HepG2 (cell line): ENCODE measurements around the gene PFKFB4. TPM values are rescaled to one million over a fixed set of nuclear protein-coding genes. Genes with fewer than 3 reads are reported as not detected.

ENCODE experiments used
- ATAC-seq: fragments of 200-7000 bp; cut with Tn5 transposase; 3 replicates; pipeline ENCODE4 v1.9.1; 2020; ENCODE audit warnings: mild to moderate bottlenecking, moderate library complexity
- BruUV-seq: library from RNA; stranded (reverse); fragments of 400-500 nt; replicated peaks from 2 replicates; lab custom pipeline; 2021; lab: Mats Ljungman, UMichigan
- CTCF ChIA-PET: fragments of 300-600 bp; formaldehyde crosslinking; extraction: SDS; loops from one replicate; lab custom pipeline; 2021; ENCODE audit warnings: low total read pairs, inconsistent platforms, low intra/inter-chr PET ratio; lab: Yijun Ruan, JAX
- POLR2A ChIA-PET: fragments of 350-600 bp; sonication (Branson Sonifier 250); formaldehyde crosslinking; loops from one replicate; lab custom pipeline; 2020; ENCODE audit warnings: antibody characterized with exemption, inconsistent platforms; lab: Yijun Ruan, JAX
- DNase-seq: peaks from one replicate; pipeline ENCODE4 v3.0.0-alpha.2; 2015; ENCODE audit warnings: low spot score
- FAIRE-seq: peaks from 3 replicates; lab custom pipeline; 2011; peaks lifted over from hg19 to GRCh38; lab: Jason Lieb, UNC
- H2AFZ ChIP-seq: one replicate; pipeline ENCODE4 v1.6.1; 2011; ENCODE audit warnings: low read length, inconsistent platforms
- H3K27ac ChIP-seq: fragments of 300-600 bp; 3 replicates; pipeline ENCODE4 v1.8.0; 2011; ENCODE audit warnings: mixed run types, mild to moderate bottlenecking, mixed read lengths, low read length, inconsistent platforms; ENCODE audit not compliant: insufficient read depth; ENCODE audit errors: extremely low read length
- H3K27me3 ChIP-seq, 2 experiments: fragments of 200-600 bp in 1 of 2; 2 replicates in 1 of 2; 3 replicates in 1 of 2; pipeline versions ENCODE4 v1.6.0 to v1.8.0; 2011; ENCODE audit warnings: low read length in 2 of 2, mild to moderate bottlenecking in 2 of 2, moderate library complexity in 2 of 2, inconsistent platforms in 1 of 2; ENCODE audit not compliant: insufficient read depth in 2 of 2, control insufficient read depth in 1 of 2
- H3K36me3 ChIP-seq, 2 experiments: fragments of 200-600 bp in 1 of 2; replicated peaks in 1 of 2; 2 replicates in 1 of 2; 3 replicates in 1 of 2; pipeline versions ENCODE4 v1.5.1 to v1.8.0; 2011; ENCODE audit warnings: low read length in 2 of 2, inconsistent platforms in 1 of 2; ENCODE audit not compliant: insufficient read depth in 2 of 2, control insufficient read depth in 1 of 2
- H3K4me1 ChIP-seq: 2 replicates; pipeline ENCODE4 v1.5.1; 2012; ENCODE audit warnings: low read length, inconsistent platforms; ENCODE audit not compliant: insufficient read depth
- H3K4me2 ChIP-seq: 2 replicates; pipeline ENCODE4 v1.6.0; 2011; ENCODE audit warnings: low read depth, low read length, inconsistent platforms
- H3K4me3 ChIP-seq, 3 experiments: fragments of 200-600 bp in 1 of 3; sonication (generic), shearing (Covaris generic) in 1 of 3; replicated peaks in 1 of 3; 2 replicates each; pipeline ENCODE4 v1.5.1; 2011 to 2016; ENCODE audit warnings: low read length in 3 of 3, inconsistent platforms in 2 of 3, low read depth in 2 of 3, mild to moderate bottlenecking in 2 of 3, control low read depth in 1 of 3, mixed read lengths in 1 of 3; ENCODE audit not compliant: insufficient read depth in 1 of 3
- H3K79me2 ChIP-seq: one replicate; pipeline ENCODE4 v1.6.1; 2011; ENCODE audit warnings: low read length, inconsistent platforms; ENCODE audit not compliant: insufficient read depth
- H3K9ac ChIP-seq: 2 replicates; pipeline ENCODE4 v1.6.0; 2011; ENCODE audit warnings: mild to moderate bottlenecking, low read depth, low read length, inconsistent platforms; ENCODE audit not compliant: insufficient read depth
- H3K9me3 ChIP-seq: 2 replicates; pipeline ENCODE4 v1.5.1; 2012; ENCODE audit warnings: mild to moderate bottlenecking, low read length
- H4K20me1 ChIP-seq: 2 replicates; pipeline ENCODE4 v1.6.0; 2011; ENCODE audit warnings: inconsistent platforms, mild to moderate bottlenecking, low read length, moderate library complexity; ENCODE audit not compliant: insufficient read depth
- BCLAF1 ChIP-seq: fragments of 450-650 bp; IDR thresholded peaks from 2 replicates; pipeline ENCODE4 v1.6.1; 2017; ENCODE audit warnings: mild to moderate bottlenecking
- HMGXB4 ChIP-seq, 2 experiments: sonication (generic) in 1 of 2; formaldehyde crosslinking in 1 of 2; IDR thresholded peaks; 2 replicates each; pipeline versions ENCODE4 v1.4.0 to v1.6.1; 2018 to 2020; ENCODE audit warnings: missing genetic modification reagents in 2 of 2, borderline replicate concordance in 1 of 2, low read depth in 1 of 2, mild to moderate bottlenecking in 1 of 2, missing biosample characterization in 1 of 2
- HOMEZ ChIP-seq: IDR thresholded peaks from 2 replicates; pipeline ENCODE4 v1.6.1; 2016; ENCODE audit warnings: low read depth
- NR0B2 ChIP-seq: sonication (generic); formaldehyde crosslinking; IDR thresholded peaks from 2 replicates; pipeline ENCODE4 v1.4.0; 2020; ENCODE audit warnings: mild to moderate bottlenecking, missing genetic modification reagents
- POLR2A ChIP-seq, 2 experiments: IDR thresholded peaks; 2 replicates each; pipeline ENCODE4 v1.6.1; 2011; ENCODE audit warnings: low read depth in 2 of 2, low read length in 2 of 2, mild to moderate bottlenecking in 1 of 2, moderate library complexity in 1 of 2; ENCODE audit not compliant: insufficient read depth in 1 of 2
- RAD21 ChIP-seq: fragments of 450-650 bp; formaldehyde crosslinking; IDR thresholded peaks from 2 replicates; pipeline ENCODE4 v1.5.0; 2020; ENCODE audit warnings: mild to moderate bottlenecking
- TBP ChIP-seq: sonication (generic); formaldehyde crosslinking; IDR thresholded peaks from 2 replicates; pipeline ENCODE4 v1.5.0; 2020; ENCODE audit warnings: missing genetic modification reagents
- ZBTB38 ChIP-seq: sonication (generic); formaldehyde crosslinking; IDR thresholded peaks from 2 replicates; pipeline ENCODE4 v1.5.1; 2020; ENCODE audit warnings: mild to moderate bottlenecking, missing genetic modification reagents
- ZC3H13 ChIP-seq: sonication (generic); formaldehyde crosslinking; IDR thresholded peaks from 2 replicates; pipeline ENCODE4 v1.8.1; 2023; ENCODE audit warnings: mild to moderate bottlenecking, missing genetic modification reagents, moderate library complexity
- ZNF275 ChIP-seq: sonication (generic); formaldehyde crosslinking; IDR thresholded peaks from 2 replicates; pipeline ENCODE4 v1.8.0; 2022; ENCODE audit warnings: missing genetic modification reagents, mild to moderate bottlenecking, inconsistent platforms, borderline replicate concordance
- ZNF382 ChIP-seq: sonication (generic); formaldehyde crosslinking; IDR thresholded peaks from 2 replicates; pipeline ENCODE4 v1.5.0; 2020; ENCODE audit warnings: missing genetic modification reagents, mild to moderate bottlenecking, borderline replicate concordance
- ZNF775 ChIP-seq: sonication (generic); formaldehyde crosslinking; IDR thresholded peaks from 2 replicates; pipeline ENCODE4 v1.4.0; 2020; ENCODE audit warnings: missing genetic modification reagents, mild to moderate bottlenecking, moderate library complexity, borderline replicate concordance
- ZSCAN21 ChIP-seq: sonication (generic); formaldehyde crosslinking; IDR thresholded peaks from 2 replicates; pipeline ENCODE4 v1.8.0; 2022; ENCODE audit warnings: mild to moderate bottlenecking, missing genetic modification reagents, moderate library complexity, borderline replicate concordance
- WGBS: methylation state at CpG from one replicate; pipeline ENCODE4 v1.1.6; 2017; ENCODE audit warnings: low lambda C conversion rate; 5-methylcytosine and 5-hydroxymethylcytosine counted together
- in situ Hi-C: cut with HindIII; loops from 2 replicates; pipeline ENCODE4 v1.10.0; 2017; ENCODE audit warnings: low pct_unique_long_range_greater_than_20kb; ENCODE audit not compliant: extremely low pct_ligation_motif_present
- intact Hi-C: fragments of 100-400 bp; cut with micrococcal nuclease; formaldehyde crosslinking; loops from one replicate; pipeline ENCODE4 v1.10.0; 2022; ENCODE audit not compliant: unreplicated experiment
- polyA plus RNA-seq, 8 experiments: library from polyadenylated mRNA; depleted of rRNA in 3 of 8; stranded (reverse) in 7 of 8; unstranded in 1 of 8; fragments of >200 nt; fragmentation: Illumina TruSeq in 4 of 8; extraction: Trizol in 4 of 8; gene quantifications; 2 replicates each; pipeline versions ENCODE4 v1.2.1 to v1.2.3, GENCODE V29; 2011 to 2016; ENCODE audit warnings: low read depth in 4 of 8, missing spikeins in 1 of 8, mixed read lengths in 1 of 8; ENCODE audit not compliant: insufficient read depth in 1 of 8
- total RNA-seq, 5 experiments: library from RNA; depleted of rRNA; stranded (reverse); fragments of >200 nt; fragmentation: Illumina TruSeq; extraction: Trizol; gene quantifications; 2 replicates each; pipeline ENCODE4 v1.2.3, GENCODE V29; 2016; ENCODE audit warnings: low read depth in 1 of 5

PFKFB4 gene
- total and polyA plus RNA-seq, 2 of the 13 experiments (the other 11 are each of a cell fraction or from before 2014, with no cell fraction given) = 7.1 to 103 TPM

- H3K4me3 ChIP-seq = no peak overlapping the region
- BruUV-seq = no TSS peak
These were observed 39.6 kb upstream of the PFKFB4 start for GRCh38 chr3:48596157-48596556.

More at GRCh38 chr3:48596157-48596556, 39.6 kb upstream of the PFKFB4 start:
- no peak for DNase-seq
- Histone ChIP-seq H3K4me2 (no peak overlapping the region), H3K79me2 (no peaks in the 10 kb centered on the region), H3K27ac (no peak overlapping the region), H3K27me3 (no peaks in the 10 kb centered on the region), H3K4me1 (peaks cover 35% of the 10 kb centered on the region), H3K9ac (no peak overlapping the region), H3K36me3 (peaks cover 20 to 35% of the 10 kb centered on the region in 2 experiments; a peak in 4 of 5 replicates), H3K9me3 (no peaks in the 10 kb centered on the region), H2AFZ (no peak overlapping the region), H4K20me1 (0 out of 2 replicates have a peak, but pooled peaks cover 8% of the 10 kb centered on the region)
- TF ChIP-seq HMGXB4 (CRISPR knock-in tag; IDR thresholded peaks at IDR 0.05; ENCODE audit: borderline replicate concordance in 1 of 2, low read depth in 1 of 2) = 0 out of 4 replicates have a peak, but pooled peaks of 1 of the 2 experiments have one; percentile 26
- no peak for TF ChIP-seq NR0B2
- no peak for TF ChIP-seq TBP
- no peak for TF ChIP-seq HOMEZ (CRISPR knock-in tag)
- no peak for TF ChIP-seq RAD21
- no peak for TF ChIP-seq ZBTB38 (CRISPR knock-in tag)
- 0 out of 2 replicates have a peak, but pooled peaks have one; percentile 35 for TF ChIP-seq ZNF382 (CRISPR knock-in tag)
- no peak for TF ChIP-seq ZNF275
- TF ChIP-seq ZC3H13 (CRISPR knock-in tag) = no peak
- TF ChIP-seq ZNF775 (CRISPR knock-in tag) = no peak
- 0 out of 4 replicates have a peak, but pooled peaks of 1 of the 2 experiments have one; percentile 5 for TF ChIP-seq POLR2A (IDR thresholded peaks at IDR 0.05; ENCODE audit: insufficient read depth in 1 of 2, low read depth in 2 of 2, low read length in 2 of 2)
- no peak for TF ChIP-seq BCLAF1
- no peak for TF ChIP-seq ZSCAN21 (CRISPR knock-in tag)
- 75% methylated on average over 4 of the region's 5 CpGs for WGBS
- in situ Hi-C loops = no loop called here
- intact Hi-C loops = no loop called here
- ATAC-seq = peak; percentile 12
- POLR2A ChIA-PET = interaction anchor here (1.3 to 3.3 kb wide), 3 partner anchors 14 to 40 kb away, joined by 4 to 11 read pairs (median 5); partner anchors contain the start of genes SLC26A6 and UQCRC1
- no peak for FAIRE-seq
- CTCF ChIA-PET = no interaction called here
